ENCODE measurements around the gene GRPEL1. TPM values are rescaled to one million over a fixed set of nuclear protein-coding genes. Genes with fewer than 3 reads are reported as not detected.

Gene GRPEL1
- total RNA-seq, 1 donor from 2014 or later, result 19.7 TPM

- no peak for TF ChIP-seq CTCF (IDR thresholded peaks at IDR 0.05)
- H3K27ac Mint-ChIP-seq (ENCODE audit: unreplicated experiment), result no peak overlapping the region
- H3K36me3 Mint-ChIP-seq (ENCODE audit: unreplicated experiment), result no peaks in the 10 kb centered on the region
- no peak for DNase-seq (ENCODE audit: extremely low spot score, unreplicated experiment)
- H3K27me3 Mint-ChIP-seq (ENCODE audit: unreplicated experiment), result peaks cover 18% of the 10 kb centered on the region
- H3K4me1 Mint-ChIP-seq (ENCODE audit: unreplicated experiment), result peaks cover 6% of the 10 kb centered on the region
- H3K4me3 Mint-ChIP-seq (ENCODE audit: unreplicated experiment), result no peak overlapping the region
- H3K9me3 Mint-ChIP-seq (ENCODE audit: unreplicated experiment), result peaks cover 10% of the 10 kb centered on the region
These were observed 8.3 kb upstream of the GRPEL1 start for GRCh38 chr4:7075962-7076695.

GRCh38 chr4:7074426-7074825 lies 6.6 kb upstream of the GRPEL1 start:
- TF ChIP-seq CTCF (IDR thresholded peaks at IDR 0.05), result no peak
- peaks cover 8% of the 10 kb centered on the region for H3K27me3 Mint-ChIP-seq (ENCODE audit: unreplicated experiment)
- H3K9me3 Mint-ChIP-seq (ENCODE audit: unreplicated experiment), result no peaks in the 10 kb centered on the region
- H3K4me1 Mint-ChIP-seq (ENCODE audit: unreplicated experiment), result peaks cover 6% of the 10 kb centered on the region
- no peak overlapping the region for H3K27ac Mint-ChIP-seq (ENCODE audit: unreplicated experiment)
- DNase-seq (ENCODE audit: extremely low spot score, unreplicated experiment), result no peak
- H3K4me3 Mint-ChIP-seq (ENCODE audit: unreplicated experiment), result no peak overlapping the region
- no peaks in the 10 kb centered on the region for H3K36me3 Mint-ChIP-seq (ENCODE audit: unreplicated experiment)

GRCh38 chr4:7073526-7074390 lies 5.9 kb upstream of the GRPEL1 start:
- DNase-seq (ENCODE audit: extremely low spot score, unreplicated experiment), result no peak
- no peak for TF ChIP-seq CTCF (IDR thresholded peaks at IDR 0.05)
- Mint-ChIP-seq H3K27ac (ENCODE audit: unreplicated experiment) (no peak overlapping the region), H3K27me3 (ENCODE audit: unreplicated experiment) (peaks cover 8% of the 10 kb centered on the region), H3K4me3 (ENCODE audit: unreplicated experiment) (no peak overlapping the region), H3K9me3 (ENCODE audit: unreplicated experiment) (no peaks in the 10 kb centered on the region), H3K36me3 (ENCODE audit: unreplicated experiment) (no peaks in the 10 kb centered on the region), H3K4me1 (ENCODE audit: unreplicated experiment) (peaks cover 5% of the 10 kb centered on the region)

GRCh38 chr4:7073059-7073458 lies 5.2 kb upstream of the GRPEL1 start:
- Mint-ChIP-seq H3K9me3 (ENCODE audit: unreplicated experiment) (no peaks in the 10 kb centered on the region), H3K36me3 (ENCODE audit: unreplicated experiment) (no peaks in the 10 kb centered on the region), H3K4me1 (ENCODE audit: unreplicated experiment) (peaks cover 12% of the 10 kb centered on the region), H3K27ac (ENCODE audit: unreplicated experiment) (no peak overlapping the region), H3K27me3 (ENCODE audit: unreplicated experiment) (peaks cover 8% of the 10 kb centered on the region), H3K4me3 (ENCODE audit: unreplicated experiment) (no peak overlapping the region)
- TF ChIP-seq CTCF (IDR thresholded peaks at IDR 0.05), result no peak
- no peak for DNase-seq (ENCODE audit: extremely low spot score, unreplicated experiment)
